NCI-H2227 (cell line): ENCODE results near the gene STUB1.

Experiments
- DNase-seq: peaks from one replicate; lab custom pipeline; 2025; ENCODE audit not compliant: unreplicated experiment; lab: John Stamatoyannopoulos, UW

The STUB1 gene

GRCh38 chr16:710500-711075, 30.4 kb downstream of the STUB1 start:
- no peak for DNase-seq

GRCh38 chr16:711084-711483, 30.9 kb downstream of the STUB1 start:
- DNase-seq, result peak; percentile 35

DNA sequence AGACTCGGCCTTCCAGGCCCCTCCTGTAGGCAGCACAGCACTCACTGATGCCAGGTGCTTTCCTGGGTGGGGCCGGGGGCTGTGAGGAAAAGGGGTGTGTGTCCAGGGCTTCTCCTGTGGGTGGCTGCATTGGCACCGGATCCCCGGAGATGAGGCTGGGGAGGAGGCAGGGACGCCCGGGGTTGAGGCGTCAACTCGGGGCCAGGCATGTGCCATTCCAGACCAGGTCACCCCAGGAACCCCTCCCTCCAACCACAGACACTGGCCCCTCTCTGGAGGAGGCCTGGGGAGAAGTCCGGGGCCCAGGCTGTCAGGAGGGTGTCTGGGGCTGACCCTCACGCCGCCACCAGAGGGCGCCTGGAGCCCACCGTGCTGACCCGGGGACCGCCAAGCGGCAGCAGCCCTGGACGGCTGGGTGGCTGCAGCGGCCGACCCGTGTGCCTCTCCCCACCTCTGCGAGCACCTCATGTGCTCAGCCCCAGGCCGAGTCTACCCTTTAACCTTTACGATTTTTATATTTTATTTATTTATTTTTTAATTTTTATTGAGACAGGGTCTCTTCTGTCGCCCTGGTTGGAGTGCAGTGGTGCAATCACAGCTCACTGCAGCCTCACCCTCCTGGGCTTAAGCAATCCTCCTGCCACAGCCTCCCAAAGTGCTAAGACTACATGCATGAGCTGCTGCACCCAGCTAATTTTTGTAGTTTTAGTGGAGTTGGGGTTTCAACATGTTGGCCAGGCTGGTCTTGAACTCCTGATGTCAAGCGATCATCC, 31.5 kb downstream of the STUB1 start:
- DNase-seq, result peak; percentile 81

DNA sequence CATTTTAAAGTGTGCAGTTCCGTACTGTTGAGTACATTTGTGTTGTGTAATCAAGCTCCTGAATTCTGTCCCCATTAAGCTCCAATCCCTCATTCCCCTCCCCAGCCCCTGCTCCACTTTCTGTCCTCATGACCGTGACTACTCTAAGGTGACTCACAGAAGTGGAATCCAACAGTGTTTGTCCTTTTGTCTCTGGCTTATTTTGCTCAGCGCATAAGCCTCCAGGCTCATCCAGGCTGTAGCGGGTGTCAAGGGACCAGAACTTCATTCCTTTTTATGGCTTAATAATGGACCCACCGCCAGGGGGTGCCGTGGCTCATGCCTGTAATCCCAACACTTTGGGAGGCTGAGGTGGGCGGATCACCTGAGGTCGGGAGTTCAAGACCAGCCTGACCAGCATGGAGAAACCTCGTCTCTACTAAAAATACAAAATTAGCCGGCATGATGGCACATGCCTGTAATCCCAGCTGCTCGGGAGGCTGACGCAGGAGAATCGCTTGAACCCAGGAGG, 32.6 kb downstream of the STUB1 start:
- DNase-seq, result peak; percentile 59

DNA sequence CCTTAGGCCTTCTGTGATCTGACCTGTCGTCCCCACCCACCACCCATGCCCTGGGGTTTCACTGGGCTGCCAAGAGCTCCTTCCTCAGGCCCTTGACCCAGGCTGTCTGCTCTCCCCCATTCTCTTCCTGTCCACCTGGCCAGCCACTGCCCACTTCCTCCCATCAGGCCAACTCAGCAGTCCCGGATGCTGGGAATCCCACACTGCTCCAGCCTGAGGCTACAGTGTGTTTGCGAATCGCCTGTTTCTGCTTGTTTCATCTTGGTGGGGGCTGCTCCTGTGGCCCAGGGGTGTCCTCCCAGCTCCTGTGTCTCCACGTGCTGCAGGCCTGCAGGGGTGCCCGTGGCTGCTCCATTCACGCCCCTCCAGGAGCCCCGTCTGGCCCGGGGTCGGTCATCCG, 33.9 kb downstream of the STUB1 start:
- DNase-seq, result no peak

DNA sequence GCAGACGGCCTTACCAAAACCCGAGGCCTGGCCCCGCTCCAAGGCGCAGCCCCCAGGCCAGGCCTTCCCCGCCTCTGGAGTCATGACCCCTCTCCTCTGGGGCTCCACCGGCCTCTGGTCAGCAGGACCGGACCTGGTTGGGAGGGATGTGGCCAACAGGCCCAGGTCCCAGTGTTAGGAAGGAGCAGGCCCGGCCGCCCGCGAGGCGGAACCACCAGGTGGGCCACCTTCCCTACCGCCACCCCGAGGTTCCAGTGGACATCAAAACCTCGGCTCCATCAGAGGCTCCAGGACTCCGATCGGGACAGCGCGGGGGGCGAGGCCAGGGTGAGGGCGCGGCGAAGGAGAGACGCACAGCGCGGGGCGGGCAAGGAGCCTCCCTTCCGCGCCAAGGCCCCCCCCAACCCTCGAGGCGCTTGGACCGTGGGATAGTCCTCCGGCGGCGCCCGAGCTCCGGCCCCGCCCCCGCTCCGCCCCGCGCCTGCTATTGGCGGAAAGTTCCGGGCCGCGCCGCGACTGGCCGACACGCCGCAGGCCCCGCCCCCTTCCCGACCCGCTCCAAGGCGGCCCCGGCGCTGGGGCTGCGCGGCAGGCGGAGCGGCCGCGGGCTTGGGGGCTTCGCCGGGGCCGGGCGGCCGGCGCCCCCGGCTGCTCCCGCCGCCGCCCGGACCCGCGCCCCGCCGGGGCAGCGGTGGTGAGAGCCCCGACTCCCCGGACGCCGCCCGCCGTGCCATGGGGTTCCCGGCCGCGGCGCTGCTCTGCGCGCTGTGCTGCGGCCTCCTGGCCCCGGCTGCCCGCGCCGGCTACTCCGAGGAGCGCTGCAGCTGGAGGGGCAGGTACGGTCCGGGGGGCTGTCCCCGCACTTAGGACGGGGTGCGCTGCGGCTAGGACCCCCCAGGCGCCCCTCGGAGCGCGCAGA, 34.6 kb downstream of the STUB1 start, which contains the start of gene METRN:
Gene METRN, plus strand, starts transcription at position 561 of the 919 bp plus-strand sequence. Its CDS starts 172 bp downstream, at position 733.
- peak; percentile 95 for DNase-seq

DNA sequence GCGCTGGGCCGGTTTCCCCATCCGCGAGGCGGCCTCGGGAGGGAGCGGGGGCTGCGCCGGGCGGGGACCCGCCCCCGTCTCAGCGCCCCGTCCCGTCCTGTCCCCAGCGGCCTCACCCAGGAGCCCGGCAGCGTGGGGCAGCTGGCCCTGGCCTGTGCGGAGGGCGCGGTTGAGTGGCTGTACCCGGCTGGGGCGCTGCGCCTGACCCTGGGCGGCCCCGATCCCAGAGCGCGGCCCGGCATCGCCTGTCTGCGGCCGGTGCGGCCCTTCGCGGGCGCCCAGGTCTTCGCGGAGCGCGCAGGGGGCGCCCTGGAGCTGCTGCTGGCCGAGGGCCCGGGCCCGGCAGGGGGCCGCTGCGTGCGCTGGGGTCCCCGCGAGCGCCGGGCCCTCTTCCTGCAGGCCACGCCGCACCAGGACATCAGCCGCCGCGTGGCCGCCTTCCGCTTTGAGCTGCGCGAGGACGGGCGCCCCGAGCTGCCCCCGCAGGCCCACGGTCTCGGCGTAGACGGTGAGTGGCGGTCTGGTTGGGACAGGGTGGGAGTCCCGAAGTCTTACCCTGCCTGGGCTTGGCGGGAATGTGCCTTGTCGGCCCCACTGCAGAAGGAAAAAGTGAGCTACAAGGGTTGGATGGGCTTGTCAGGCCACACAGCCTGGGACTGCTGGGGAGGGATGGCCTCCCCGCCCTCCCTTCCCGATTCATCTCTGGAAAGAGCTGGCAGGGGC, 35.4 kb downstream of the STUB1 start:
- peak; percentile 72 for DNase-seq

DNA sequence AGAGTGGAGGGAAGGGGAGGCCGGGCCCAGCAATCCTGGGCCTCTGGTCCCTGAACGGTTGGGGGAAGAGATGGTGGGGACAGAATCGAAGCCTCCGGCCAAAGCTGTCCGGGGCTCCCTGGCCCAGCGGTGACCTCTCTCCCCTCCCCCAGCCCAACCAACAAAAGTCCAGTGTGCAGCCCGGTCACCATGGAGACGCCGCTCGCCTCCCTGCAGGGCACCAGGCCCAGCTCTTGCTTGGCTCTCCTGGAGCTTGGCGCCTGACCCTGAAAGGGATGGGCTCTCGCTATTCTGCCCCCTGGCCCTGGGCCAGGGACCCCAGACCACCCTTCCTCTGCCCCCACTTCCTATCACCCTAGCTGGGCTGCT, 36.0 kb downstream of the STUB1 start:
- DNase-seq, result peak; percentile 72

DNA sequence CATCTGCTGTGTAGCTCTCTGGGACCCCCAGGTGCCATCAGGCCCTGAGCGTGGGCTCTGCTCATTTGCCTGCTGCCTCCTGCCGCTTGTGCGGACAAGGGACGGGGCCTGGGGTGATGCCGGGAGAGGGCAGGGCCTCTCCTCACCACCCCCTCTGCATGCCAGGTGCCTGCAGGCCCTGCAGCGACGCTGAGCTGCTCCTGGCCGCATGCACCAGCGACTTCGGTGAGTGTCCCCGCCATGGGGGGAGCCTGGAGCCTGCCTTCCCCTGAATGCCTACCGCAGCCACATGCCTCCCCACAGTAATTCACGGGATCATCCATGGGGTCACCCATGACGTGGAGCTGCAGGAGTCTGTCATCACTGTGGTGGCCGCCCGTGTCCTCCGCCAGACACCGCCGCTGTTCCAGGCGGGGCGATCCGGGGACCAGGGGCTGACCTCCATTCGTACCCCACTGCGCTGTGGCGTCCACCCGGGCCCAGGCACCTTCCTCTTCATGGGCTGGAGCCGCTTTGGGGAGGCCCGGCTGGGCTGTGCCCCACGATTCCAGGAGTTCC, 36.6 kb downstream of the STUB1 start:
- peak; percentile 28 for DNase-seq

DNA sequence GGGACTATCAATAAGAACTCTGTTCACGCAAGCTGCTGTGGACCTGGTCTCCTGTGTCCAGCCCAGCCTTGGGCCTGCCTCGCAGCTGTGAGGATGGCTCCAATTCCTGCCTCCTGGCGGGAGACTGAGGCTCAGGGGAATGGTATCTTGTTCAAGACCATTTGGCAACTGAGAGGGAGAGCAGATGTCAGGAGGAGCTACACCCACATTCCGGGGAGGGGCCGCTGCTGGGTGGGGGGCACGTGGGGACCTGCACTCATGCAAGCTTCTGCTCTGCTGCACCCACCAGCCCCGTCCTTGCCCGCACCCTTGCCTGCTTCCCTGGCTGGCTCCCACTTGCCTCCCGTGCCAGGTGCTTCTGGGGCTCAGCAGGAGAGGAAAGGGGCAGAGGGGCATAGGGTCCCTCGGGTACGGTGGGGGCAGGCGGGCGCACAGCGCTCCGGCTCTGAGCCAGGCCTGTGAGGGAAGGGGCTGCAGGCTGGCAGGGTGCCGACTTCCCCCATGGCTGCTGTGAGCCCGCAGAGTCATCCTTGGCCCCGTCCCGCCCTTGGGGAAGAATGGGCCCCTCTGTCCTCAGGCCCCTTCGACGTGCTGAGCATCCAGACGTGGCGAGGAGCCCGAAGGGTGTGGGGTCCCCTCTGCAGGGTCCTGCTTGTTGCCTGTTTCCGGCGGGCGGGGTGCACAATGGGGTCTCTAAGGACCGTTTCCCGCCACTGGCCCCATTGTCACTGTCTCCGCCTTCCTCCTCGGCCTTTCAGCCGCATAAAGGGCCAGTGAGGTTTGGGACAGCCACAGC, 37.4 kb downstream of the STUB1 start:
- no peak for DNase-seq

- no peak for DNase-seq
Measured at GRCh38 chr16:718389-718788, 38.2 kb downstream of the STUB1 start.

GRCh38 chr16:718922-719321, 38.7 kb downstream of the STUB1 start:
- no peak for DNase-seq

GRCh38 chr16:719815-720446, 39.7 kb downstream of the STUB1 start:
- DNase-seq, result peak; percentile 68

DNA sequence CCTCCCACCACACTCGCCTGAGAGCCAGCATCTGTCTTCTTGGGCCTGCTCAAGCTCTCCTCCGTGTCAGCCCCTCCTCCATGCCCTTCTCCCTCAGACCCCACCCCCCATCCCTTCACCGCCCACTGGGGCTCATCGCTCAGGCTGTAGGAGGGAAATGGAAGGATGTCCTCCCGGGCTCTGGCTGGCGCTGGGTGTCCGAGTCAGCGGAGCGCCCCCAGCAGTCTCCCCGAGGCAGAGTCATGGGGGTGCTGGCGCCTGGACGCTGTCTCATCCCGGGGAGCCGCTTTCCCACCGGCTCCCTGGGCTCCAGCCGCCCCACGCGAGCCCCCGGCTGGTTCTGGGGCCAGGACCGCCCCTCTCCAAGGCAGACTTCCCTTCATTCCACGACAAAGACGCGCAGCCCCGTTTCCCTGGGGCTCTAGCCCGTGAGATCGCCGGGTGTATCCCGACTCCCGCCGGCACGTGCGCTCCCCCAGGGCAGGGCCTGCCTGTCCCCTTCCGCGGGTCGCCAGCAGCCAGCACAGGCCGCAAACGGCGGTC, 40.3 kb downstream of the STUB1 start:
- peak; percentile 89 for DNase-seq

DNA sequence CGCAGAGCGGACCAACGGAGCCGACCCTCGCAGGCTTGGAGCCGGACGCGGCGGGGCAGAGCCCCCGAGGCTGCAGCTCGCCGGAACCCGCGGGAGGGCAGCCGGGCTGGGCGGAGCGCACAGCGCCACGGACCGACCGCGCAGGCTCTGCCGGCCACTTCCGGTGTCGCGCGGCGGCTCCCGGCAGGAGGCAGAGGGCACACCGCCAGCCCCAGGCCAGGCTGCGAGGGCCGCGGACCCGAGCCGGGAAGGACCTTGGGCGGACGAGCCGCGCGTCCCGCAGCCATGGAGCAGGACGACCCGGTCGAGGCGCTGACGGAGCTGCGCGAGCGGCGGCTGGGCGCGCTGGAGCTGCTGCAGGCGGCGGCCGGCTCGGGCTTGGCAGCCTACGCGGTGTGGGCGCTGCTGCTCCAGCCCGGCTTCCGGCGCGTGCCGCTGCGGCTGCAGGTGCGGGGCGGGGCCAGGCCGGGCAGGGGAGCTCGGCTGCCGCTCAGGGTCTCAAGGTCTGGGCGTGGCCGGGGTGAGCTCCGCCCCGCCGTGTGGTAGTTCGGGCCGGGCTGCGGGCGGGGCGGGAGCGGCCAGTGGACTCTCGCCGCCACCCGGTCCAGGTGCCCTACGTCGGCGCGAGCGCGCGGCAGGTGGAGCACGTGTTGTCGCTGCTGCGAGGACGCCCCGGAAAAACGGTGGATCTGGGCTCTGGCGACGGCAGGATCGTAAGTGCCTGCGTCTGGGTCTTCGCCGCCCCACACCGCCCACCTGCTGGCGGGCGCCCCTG, 41.0 kb downstream of the STUB1 start, which contains the start of gene ANTKMT:
Gene ANTKMT, plus strand, starts transcription at position 157 of the 775 bp plus-strand sequence. Its CDS starts 129 bp downstream, at position 286.
- DNase-seq, result peak; percentile 97

GRCh38 chr16:721765-722540, 41.7 kb downstream of the STUB1 start:
- peak; percentile 41 for DNase-seq
